AG04450 (cell line): ENCODE results near the gene REEP3. TPM values are rescaled to one million over a fixed set of nuclear protein-coding genes. Genes with fewer than 3 reads are reported as not detected.

Source experiments
- CTCF ChIA-PET: fragments of 300-600, 350-600 bp; formaldehyde crosslinking; extraction: SDS; loops from one replicate; lab custom pipeline; 2022; ENCODE audit warnings: antibody characterized with exemption, inconsistent platforms; lab: Charles Lee
- POLR2A ChIA-PET: fragments of 350-600 bp; formaldehyde crosslinking; extraction: SDS; loops from one replicate; lab custom pipeline; 2021; ENCODE audit warnings: antibody characterized with exemption, inconsistent platforms; lab: Yijun Ruan, JAX
- DNase-seq: peaks from one replicate; pipeline ENCODE4 v3.0.0-alpha.2; 2011; ENCODE audit warnings: low read depth, low spot score
- H3K27ac ChIP-seq: one replicate; pipeline ENCODE4 v1.5.1; 2012; ENCODE audit warnings: low read depth, low read length, control low read depth
- H3K27me3 ChIP-seq: one replicate; pipeline ENCODE4 v1.6.0; 2012; ENCODE audit warnings: low read length; ENCODE audit not compliant: control insufficient read depth, insufficient read depth
- H3K4me3 ChIP-seq: 2 replicates; pipeline ENCODE4 v1.5.1; 2011; ENCODE audit warnings: mild to moderate bottlenecking, low read depth, low read length, control low read depth
- H3K9me3 ChIP-seq: 2 replicates; pipeline ENCODE4 v1.5.1; 2012; ENCODE audit warnings: low read length; ENCODE audit not compliant: control insufficient read depth, insufficient read depth
- polyA plus RNA-seq: library from polyadenylated mRNA; depleted of rRNA; stranded (reverse); fragments of >200 nt; gene quantifications from 2 replicates; pipeline ENCODE4 v1.2.3, GENCODE V29; 2011
- TF ChIP-seq, protein P1 (sequence below): IDR thresholded peaks from 2 replicates; pipeline ENCODE4 v1.5.1; 2011; ENCODE audit warnings: low read depth, low read length, control low read depth, inconsistent platforms

REEP3 gene
- polyA plus RNA-seq, 1 experiment = 36.5 TPM

DNA sequence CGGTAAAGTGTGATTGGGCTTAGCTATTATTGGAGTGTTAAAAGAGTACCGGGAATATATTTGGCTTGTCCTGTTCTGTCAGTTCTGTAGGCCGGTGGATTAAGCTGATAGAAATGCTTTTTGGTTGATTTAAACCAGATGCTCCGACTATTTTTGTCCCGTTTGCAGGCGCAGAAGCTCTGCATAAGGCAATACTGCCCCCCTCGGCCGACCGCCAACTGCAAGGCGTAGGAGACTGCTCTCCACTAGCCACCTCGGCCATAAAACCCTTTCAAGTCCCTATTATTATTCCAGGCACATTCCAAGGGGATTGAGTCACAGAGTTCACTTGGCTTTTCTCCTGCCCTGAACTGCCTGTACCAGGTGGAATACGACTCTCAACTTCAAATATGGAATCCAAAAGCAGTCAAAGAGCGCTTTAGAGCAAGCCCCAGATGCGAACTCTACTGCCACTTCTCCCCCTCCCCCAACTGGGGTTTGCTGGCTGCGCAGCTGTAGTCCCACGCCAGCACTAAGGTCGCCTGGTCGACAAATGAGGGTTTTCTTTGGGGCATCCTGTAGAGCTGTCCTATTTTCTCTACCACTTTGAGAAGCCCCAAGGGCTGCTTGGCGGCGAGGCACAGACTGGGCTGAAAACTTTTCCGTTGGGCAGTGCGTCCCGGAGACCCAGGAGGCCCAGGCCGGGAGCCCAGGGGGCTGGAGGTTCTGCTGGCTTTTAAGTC lies 108.3 kb downstream of the REEP3 start:
- H3K27me3 ChIP-seq = no peaks in the 10 kb centered on the region
- POLR2A ChIA-PET = interaction anchor here (0.7 to 2.9 kb wide), 9 partner anchors 15 to 463 kb away, joined by 3 to 26 read pairs (median 6); partner anchors contain the start of gene REEP3
- TF ChIP-seq, protein P1, sequence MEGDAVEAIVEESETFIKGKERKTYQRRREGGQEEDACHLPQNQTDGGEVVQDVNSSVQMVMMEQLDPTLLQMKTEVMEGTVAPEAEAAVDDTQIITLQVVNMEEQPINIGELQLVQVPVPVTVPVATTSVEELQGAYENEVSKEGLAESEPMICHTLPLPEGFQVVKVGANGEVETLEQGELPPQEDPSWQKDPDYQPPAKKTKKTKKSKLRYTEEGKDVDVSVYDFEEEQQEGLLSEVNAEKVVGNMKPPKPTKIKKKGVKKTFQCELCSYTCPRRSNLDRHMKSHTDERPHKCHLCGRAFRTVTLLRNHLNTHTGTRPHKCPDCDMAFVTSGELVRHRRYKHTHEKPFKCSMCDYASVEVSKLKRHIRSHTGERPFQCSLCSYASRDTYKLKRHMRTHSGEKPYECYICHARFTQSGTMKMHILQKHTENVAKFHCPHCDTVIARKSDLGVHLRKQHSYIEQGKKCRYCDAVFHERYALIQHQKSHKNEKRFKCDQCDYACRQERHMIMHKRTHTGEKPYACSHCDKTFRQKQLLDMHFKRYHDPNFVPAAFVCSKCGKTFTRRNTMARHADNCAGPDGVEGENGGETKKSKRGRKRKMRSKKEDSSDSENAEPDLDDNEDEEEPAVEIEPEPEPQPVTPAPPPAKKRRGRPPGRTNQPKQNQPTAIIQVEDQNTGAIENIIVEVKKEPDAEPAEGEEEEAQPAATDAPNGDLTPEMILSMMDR = peak; percentile 89
- CTCF ChIA-PET = interaction anchor here (0.5 to 8.7 kb wide), 45 partner anchors 13 to 1364 kb away, joined by 3 to 171 read pairs (median 4); partner anchors contain the start of gene JMJD1C
- H3K27ac ChIP-seq = peak overlapping the region; percentile 99
- H3K4me3 ChIP-seq = peak overlapping the region; percentile 79
- peak; percentile 95 for DNase-seq
- H3K9me3 ChIP-seq = no peaks in the 10 kb centered on the region

- Histone ChIP-seq H3K9me3 (no peaks in the 10 kb centered on the region), H3K27ac (peak overlapping the region; percentile 99), H3K27me3 (no peaks in the 10 kb centered on the region), H3K4me3 (peak overlapping the region; percentile 79)
- POLR2A ChIA-PET = interaction anchor here (0.5 to 2.9 kb wide), 11 partner anchors 16 to 394 kb away, joined by 3 to 26 read pairs (median 3); no protein-coding TSS in a partner anchor
- TF ChIP-seq, protein P1 = no peak
- DNase-seq = peak; percentile 90
- CTCF ChIA-PET = interaction anchor here (0.5 to 8.7 kb wide), 16 partner anchors 58 to 1365 kb away, joined by 3 to 171 read pairs (median 6); no protein-coding TSS in a partner anchor
Observed at GRCh38 chr10:63630085-63630930, 109.1 kb downstream of the REEP3 start.

DNA sequence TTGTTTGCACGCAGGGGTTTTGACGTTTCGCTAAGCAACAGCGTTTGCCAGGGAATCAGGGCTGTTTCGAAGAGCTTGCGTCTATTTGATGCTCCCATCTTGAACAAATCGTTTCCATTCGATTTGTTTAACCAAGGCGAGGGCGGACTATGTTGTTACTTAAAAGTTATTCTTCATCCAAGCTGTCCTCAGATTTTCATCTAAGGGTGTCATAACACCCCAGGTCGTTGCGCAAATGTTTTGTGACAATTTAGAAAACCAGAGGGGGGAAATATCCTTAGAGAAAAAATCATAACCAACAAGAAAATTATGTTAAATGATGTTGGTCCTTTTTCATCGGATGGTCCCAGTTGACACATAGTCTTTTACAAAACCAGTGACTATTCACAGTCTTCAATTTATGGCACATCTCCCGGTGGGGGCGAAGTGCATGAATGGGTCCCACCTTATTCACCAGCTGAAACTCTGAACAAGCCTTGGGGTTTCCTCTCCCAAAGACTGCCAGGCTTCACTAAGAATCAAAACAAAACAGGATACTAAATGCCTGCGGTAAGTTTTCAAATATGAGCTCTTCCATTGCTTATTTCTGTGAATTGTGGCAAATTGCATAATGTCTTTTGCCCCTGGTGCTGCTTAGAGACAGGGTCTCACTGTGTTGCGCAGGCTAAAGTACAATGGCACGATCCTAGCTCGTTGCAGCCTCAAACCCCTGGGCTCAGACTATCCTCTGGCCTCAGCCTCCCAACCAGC lies 109.9 kb downstream of the REEP3 start:
- Histone ChIP-seq H3K27me3 (no peaks in the 10 kb centered on the region), H3K4me3 (peak overlapping the region; percentile 79), H3K9me3 (no peaks in the 10 kb centered on the region), H3K27ac (peak overlapping the region; percentile 90)
- TF ChIP-seq, protein P1 = no peak
- CTCF ChIA-PET = interaction anchor here (0.7 to 8.7 kb wide), 9 partner anchors 69 to 464 kb away, joined by 3 to 171 read pairs (median 4); no protein-coding TSS in a partner anchor
- DNase-seq = no peak
- POLR2A ChIA-PET = interaction anchor here (0.9 to 2.9 kb wide), 8 partner anchors 17 to 363 kb away, joined by 3 to 26 read pairs (median 5); no protein-coding TSS in a partner anchor

DNA sequence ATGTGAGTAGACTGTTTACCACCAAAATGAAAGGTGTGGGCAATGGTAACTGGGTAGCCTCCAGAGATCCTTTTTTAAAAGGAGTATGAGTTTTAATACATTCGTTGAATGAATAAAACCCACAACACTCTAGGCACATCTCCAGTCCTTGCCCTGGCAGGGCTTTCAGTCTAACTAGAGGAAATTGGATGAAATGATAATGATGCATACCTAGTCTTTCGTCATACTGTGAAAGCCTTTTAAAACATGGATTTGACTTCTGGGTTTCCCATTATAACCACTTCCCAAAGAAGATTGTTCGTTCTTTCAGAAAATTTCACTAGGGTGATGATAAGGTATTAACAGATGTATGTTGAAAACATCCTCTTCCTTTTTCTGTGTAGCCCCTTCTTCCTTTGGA lies 110.8 kb downstream of the REEP3 start:
- no peak for DNase-seq
- TF ChIP-seq, protein P1 = no peak
- Histone ChIP-seq H3K4me3 (no peak overlapping the region), H3K27ac (no peak overlapping the region), H3K27me3 (no peaks in the 10 kb centered on the region), H3K9me3 (no peaks in the 10 kb centered on the region)
- CTCF ChIA-PET = interaction anchor here (1.1 to 8.7 kb wide), 5 partner anchors 89 to 465 kb away, joined by 3 to 171 read pairs (median 47); no protein-coding TSS in a partner anchor
- POLR2A ChIA-PET = no interaction called here
